CD4-positive, alpha-beta T cell treated with Interleukin-12 subunit alpha and Interleukin-12 subunit beta, for 1 hour (primary cell): ENCODE results near the gene KCNH2.

ENCODE experiments used
- DNase-seq: peaks from one replicate; pipeline ENCODE4 v3.0.0-alpha.2; 2020

KCNH2 gene

GRCh38 chr7:150901160-150902035, 76.7 kb downstream of the KCNH2 start:
- no peak for DNase-seq

- DNase-seq = no peak
Observed at GRCh38 chr7:150900675-150901074, 77.4 kb downstream of the KCNH2 start.

- DNase-seq = peak; percentile 78
Observed at GRCh38 chr7:150898475-150899011, 79.6 kb downstream of the KCNH2 start.

GRCh38 chr7:150897502-150898474, 80.3 kb downstream of the KCNH2 start:
- DNase-seq = no peak

- no peak for DNase-seq
Observed at GRCh38 chr7:150896562-150897209, 81.4 kb downstream of the KCNH2 start.

GRCh38 chr7:150895809-150896208, 82.3 kb downstream of the KCNH2 start:
- DNase-seq = no peak
